H9 (cell line): ENCODE measurements around the gene COMT. TPM values are rescaled to one million over a fixed set of nuclear protein-coding genes. Genes with fewer than 3 reads are reported as not detected.
A peak's percentile ranks its signal among the peaks of the same experiment; 100 is the strongest.

Experiments used
- DNase-seq: peaks from one replicate; pipeline ENCODE4 v3.0.0-alpha.2; 2017
- H2AFZ ChIP-seq: one replicate; pipeline ENCODE4 v1.6.1; 2013; ENCODE audit warnings: mild to moderate bottlenecking, low read length, control low read depth, moderate library complexity
- H2AK5ac ChIP-seq: 2 replicates; pipeline ENCODE4 v1.6.1; 2013; ENCODE audit warnings: low read length, control low read depth, mixed read lengths; ENCODE audit not compliant: insufficient read length
- H2BK120ac ChIP-seq: one replicate; pipeline ENCODE4 v1.6.1; 2013; ENCODE audit warnings: low read depth, mild to moderate bottlenecking, low read length, control low read depth, inconsistent platforms; ENCODE audit not compliant: poor library complexity, severe bottlenecking
- H2BK12ac ChIP-seq: 2 replicates; pipeline ENCODE4 v1.6.1; 2013; ENCODE audit warnings: low read length, control low read depth, mixed read lengths, low read depth; ENCODE audit not compliant: insufficient read length
- H2BK15ac ChIP-seq: 2 replicates; pipeline ENCODE4 v1.6.1; 2013; ENCODE audit warnings: low read depth, low read length, control low read depth
- H2BK20ac ChIP-seq: one replicate; pipeline ENCODE4 v1.6.1; 2013; ENCODE audit warnings: low read depth, mild to moderate bottlenecking, low read length, control low read depth, inconsistent platforms; ENCODE audit not compliant: poor library complexity, severe bottlenecking
- H2BK5ac ChIP-seq: 2 replicates; pipeline ENCODE4 v1.6.1; 2013; ENCODE audit warnings: low read length, control low read depth, mixed read lengths; ENCODE audit not compliant: insufficient read length
- H3K14ac ChIP-seq: 2 replicates; pipeline ENCODE4 v1.6.1; 2013; ENCODE audit warnings: low read length, control low read depth; ENCODE audit not compliant: insufficient read depth
- H3K18ac ChIP-seq: 2 replicates; pipeline ENCODE4 v1.6.1; 2013; ENCODE audit warnings: low read depth, mild to moderate bottlenecking, mixed read lengths, low read length, control low read depth; ENCODE audit not compliant: insufficient read length
- H3K23ac ChIP-seq: 2 replicates; pipeline ENCODE4 v1.6.1; 2013; ENCODE audit warnings: low read length, control low read depth, mixed read lengths, low read depth; ENCODE audit not compliant: insufficient read length
- H3K23me2 ChIP-seq: 2 replicates; pipeline ENCODE4 v1.6.1; 2013; ENCODE audit warnings: low read depth, mild to moderate bottlenecking, mixed read lengths, low read length, control low read depth; ENCODE audit not compliant: insufficient read length, poor library complexity, severe bottlenecking
- H3K27ac ChIP-seq: 2 replicates; pipeline ENCODE4 v1.5.1; 2013; ENCODE audit warnings: low read length, control low read depth, mixed read lengths, low read depth; ENCODE audit not compliant: insufficient read length
- H3K27me3 ChIP-seq: 2 replicates; pipeline ENCODE4 v1.6.1; 2013; ENCODE audit warnings: low read length, control low read depth, inconsistent platforms; ENCODE audit not compliant: insufficient read depth
- H3K4ac ChIP-seq: 2 replicates; pipeline ENCODE4 v1.6.1; 2013; ENCODE audit warnings: low read depth, mild to moderate bottlenecking, control low read depth, inconsistent platforms, low read length, moderate library complexity
- H3K4me1 ChIP-seq: 2 replicates; pipeline ENCODE4 v1.6.1; 2013; ENCODE audit warnings: low read length, control low read depth, inconsistent platforms; ENCODE audit not compliant: insufficient read depth
- H3K4me2 ChIP-seq: 2 replicates; pipeline ENCODE4 v1.6.1; 2013; ENCODE audit warnings: low read length, control low read depth, mixed read lengths; ENCODE audit not compliant: insufficient read length, insufficient read depth
- H3K56ac ChIP-seq: 2 replicates; pipeline ENCODE4 v1.6.1; 2013; ENCODE audit warnings: low read depth, mild to moderate bottlenecking, mixed read lengths, low read length, control low read depth; ENCODE audit not compliant: insufficient read length
- H3K79me1 ChIP-seq: 2 replicates; pipeline ENCODE4 v1.6.1; 2013; ENCODE audit warnings: low read depth, mild to moderate bottlenecking, moderate library complexity, low read length, control low read depth, inconsistent platforms; ENCODE audit not compliant: insufficient read depth, poor library complexity, severe bottlenecking
- H3K79me2 ChIP-seq: 2 replicates; pipeline ENCODE4 v1.6.1; 2013; ENCODE audit warnings: low read length, control low read depth, inconsistent platforms; ENCODE audit not compliant: insufficient read depth
- H3K9ac ChIP-seq: 2 replicates; pipeline ENCODE4 v1.6.1; 2013; ENCODE audit warnings: low read length, control low read depth, mixed read lengths; ENCODE audit not compliant: insufficient read length; ENCODE audit errors: extremely low read depth
- H3K9me3 ChIP-seq: one replicate; pipeline ENCODE4 v1.6.1; 2013; ENCODE audit warnings: low read depth, low read length, inconsistent platforms; ENCODE audit not compliant: control insufficient read depth
- H3T11ph ChIP-seq: one replicate; pipeline ENCODE4 v1.6.1; 2013; ENCODE audit warnings: mild to moderate bottlenecking, low read length, control low read depth, inconsistent platforms
- H4K20me1 ChIP-seq: one replicate; pipeline ENCODE4 v1.6.1; 2013; ENCODE audit not compliant: control insufficient read depth, insufficient read length, insufficient read depth
- H4K5ac ChIP-seq: 2 replicates; pipeline ENCODE4 v1.6.1; 2013; ENCODE audit warnings: low read depth, mild to moderate bottlenecking, mixed read lengths, low read length, control low read depth; ENCODE audit not compliant: insufficient read length
- H4K8ac ChIP-seq: replicated peaks from 2 replicates; pipeline ENCODE4 v1.6.1; 2013; ENCODE audit warnings: low read length, control low read depth, mixed read lengths, low read depth; ENCODE audit not compliant: insufficient read length
- H4K91ac ChIP-seq: 2 replicates; pipeline ENCODE4 v1.6.1; 2013; ENCODE audit warnings: low read depth, mild to moderate bottlenecking, moderate library complexity, mixed read lengths, low read length, control low read depth; ENCODE audit not compliant: insufficient read length
- H3K27ac Mint-ChIP-seq, 3 experiments: 2 replicates in 2 of 3; 3 replicates in 1 of 3; pipeline ENCODE4 v1.8.0; 2020 to 2021; ENCODE audit warnings: mixed read lengths in 3 of 3, mild to moderate bottlenecking in 1 of 3, moderate library complexity in 1 of 3
- H3K27me3 Mint-ChIP-seq: 2 replicates; pipeline ENCODE4 v1.8.0; 2021; ENCODE audit warnings: low read depth, mild to moderate bottlenecking, moderate library complexity, mixed read lengths
- H3K36me3 Mint-ChIP-seq, 3 experiments: 2 replicates in 2 of 3; 3 replicates in 1 of 3; pipeline ENCODE4 v1.8.0; 2020 to 2021; ENCODE audit warnings: low read depth in 3 of 3, mixed read lengths in 3 of 3; ENCODE audit not compliant: insufficient read depth in 1 of 3
- H3K4me1 Mint-ChIP-seq, 2 experiments: 2 replicates each; pipeline ENCODE4 v1.8.0; 2020; ENCODE audit warnings: mixed read lengths in 2 of 2
- H3K4me3 Mint-ChIP-seq, 2 experiments: 2 replicates in 1 of 2; 3 replicates in 1 of 2; pipeline ENCODE4 v1.8.0; 2020 to 2021; ENCODE audit warnings: mild to moderate bottlenecking in 2 of 2, mixed read lengths in 2 of 2, moderate library complexity in 1 of 2
- H3K9me3 Mint-ChIP-seq, 2 experiments: 2 replicates in 1 of 2; 3 replicates in 1 of 2; pipeline ENCODE4 v1.8.0; 2020; ENCODE audit warnings: mild to moderate bottlenecking in 2 of 2, mixed read lengths in 2 of 2, moderate library complexity in 1 of 2
- WGBS: extraction: QIAGEN DNeasy Blood & Tissue Kit; methylation state at CpG from one replicate; pipeline ENCODE4 v1.1.7; 2013; ENCODE audit warnings: missing lambda C conversion rate, low lambda C conversion rate, mixed read lengths; ENCODE audit not compliant: insufficient read length; ENCODE audit errors: extremely low coverage; 5-methylcytosine and 5-hydroxymethylcytosine counted together
- total RNA-seq: library from RNA; stranded (reverse); gene quantifications from 2 replicates; pipeline ENCODE4 v1.2.1, GENCODE V29; 2021
- TF ChIP-seq, protein P1 (sequence below): fragments of 200-600 bp; sonication (generic); conservative IDR thresholded peaks from 3 replicates; pipeline ENCODE4 v1.8.0; 2021; ENCODE audit warnings: antibody characterized with exemption, mild to moderate bottlenecking

COMT gene
- total RNA-seq, 1 experiment from 2014 or later = 42.2 TPM

DNA sequence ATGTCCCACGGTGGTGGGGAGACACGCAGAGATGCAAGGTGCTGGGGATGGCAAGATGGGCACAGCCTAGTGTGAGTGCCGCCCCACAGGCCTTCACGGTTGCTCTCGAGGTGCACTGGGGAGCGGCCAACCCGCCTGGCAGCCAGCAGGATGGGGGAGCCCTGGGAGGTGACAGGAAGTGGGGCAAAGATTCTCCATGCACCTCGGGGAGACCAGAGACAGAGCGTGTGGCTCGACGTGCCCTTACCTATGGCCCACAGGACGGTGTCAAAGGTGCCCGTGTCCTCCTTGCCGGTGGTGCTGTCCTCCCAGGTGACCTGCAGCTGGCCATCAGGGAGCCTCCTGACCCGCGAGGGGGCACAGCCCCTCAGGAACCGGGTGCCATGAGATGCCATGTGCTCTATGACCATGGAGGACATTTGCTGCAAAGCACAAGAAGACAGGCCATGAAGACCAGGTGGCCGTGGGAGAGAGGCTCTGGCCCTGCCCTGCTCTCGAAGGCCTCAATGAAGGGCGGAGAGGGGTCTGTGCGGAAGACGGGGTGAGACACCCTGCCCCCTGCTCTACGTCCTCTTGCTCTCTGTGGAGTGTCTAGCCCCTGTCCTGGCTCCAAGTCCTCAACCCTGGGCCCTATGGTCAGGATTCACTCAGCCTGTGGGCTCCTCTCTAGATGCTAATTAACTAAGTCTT lies 46.3 kb upstream of the COMT start:
- Histone ChIP-seq H3K14ac (no peak overlapping the region; the same call in 1 of the 2 replicates), H3K79me1 (no peaks in the 10 kb centered on the region), H4K91ac (no peak overlapping the region), H4K5ac (no peak overlapping the region), H4K20me1 (no peaks in the 10 kb centered on the region), H3K27ac (no peak overlapping the region), H3K79me2 (no peaks in the 10 kb centered on the region), H3K9me3 (no peaks in the 10 kb centered on the region), H2AK5ac (no peak overlapping the region), H2BK12ac (no peak overlapping the region), H3K4me1 (peaks cover 5% of the 10 kb centered on the region; the same call in 1 of the 2 replicates), H3K18ac (no peak overlapping the region), H2BK15ac (no peak overlapping the region), H3K4me2 (no peak overlapping the region), H3K56ac (no peak overlapping the region), H2BK5ac (no peak overlapping the region), H3K9ac (no peak overlapping the region), H3K23me2 (no peaks in the 10 kb centered on the region), H2BK120ac (no peak overlapping the region), H3K4ac (no peak overlapping the region), H3T11ph (no peak overlapping the region), H4K8ac (no peak overlapping the region), H3K23ac (no peak overlapping the region), H2AFZ (no peak overlapping the region), H2BK20ac (no peak overlapping the region), H3K27me3 (no peaks in the 10 kb centered on the region; the same call in 1 of the 2 replicates)
- TF ChIP-seq, protein P1, sequence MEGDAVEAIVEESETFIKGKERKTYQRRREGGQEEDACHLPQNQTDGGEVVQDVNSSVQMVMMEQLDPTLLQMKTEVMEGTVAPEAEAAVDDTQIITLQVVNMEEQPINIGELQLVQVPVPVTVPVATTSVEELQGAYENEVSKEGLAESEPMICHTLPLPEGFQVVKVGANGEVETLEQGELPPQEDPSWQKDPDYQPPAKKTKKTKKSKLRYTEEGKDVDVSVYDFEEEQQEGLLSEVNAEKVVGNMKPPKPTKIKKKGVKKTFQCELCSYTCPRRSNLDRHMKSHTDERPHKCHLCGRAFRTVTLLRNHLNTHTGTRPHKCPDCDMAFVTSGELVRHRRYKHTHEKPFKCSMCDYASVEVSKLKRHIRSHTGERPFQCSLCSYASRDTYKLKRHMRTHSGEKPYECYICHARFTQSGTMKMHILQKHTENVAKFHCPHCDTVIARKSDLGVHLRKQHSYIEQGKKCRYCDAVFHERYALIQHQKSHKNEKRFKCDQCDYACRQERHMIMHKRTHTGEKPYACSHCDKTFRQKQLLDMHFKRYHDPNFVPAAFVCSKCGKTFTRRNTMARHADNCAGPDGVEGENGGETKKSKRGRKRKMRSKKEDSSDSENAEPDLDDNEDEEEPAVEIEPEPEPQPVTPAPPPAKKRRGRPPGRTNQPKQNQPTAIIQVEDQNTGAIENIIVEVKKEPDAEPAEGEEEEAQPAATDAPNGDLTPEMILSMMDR = no peak
- WGBS = no CpG with 5 or more reads among the region's 23 CpGs
- Mint-ChIP-seq H3K27me3 (no peaks in the 10 kb centered on the region), H3K4me1 (peaks cover 25% of the 10 kb centered on the region in 2 experiments), H3K36me3 (peaks cover 2 to 7% (median 6%) of the 10 kb centered on the region in 3 experiments; a peak in 2 of 7 replicates), H3K4me3 (no peak overlapping the region), H3K9me3 (no peaks in the 10 kb centered on the region), H3K27ac (peak overlapping the region in 1 of 3 experiments; percentile 53; a peak in 2 of 7 replicates)
- no peak for DNase-seq
